RWPE2 (cell line): Measurements from ENCODE around the gene SDK2.
A peak's percentile ranks its signal among the peaks of the same experiment; 100 is the strongest.

Experiments
- ATAC-seq: fragments of 200-7000 bp; cut with Tn5 transposase; 3 replicates; pipeline ENCODE4 v1.9.1; 2021; ENCODE audit warnings: low read depth
- DNase-seq: peaks from one replicate; pipeline ENCODE4 v3.0.0-alpha.2; 2020; ENCODE audit warnings: low spot score
- H3K27ac ChIP-seq: fragments of 450-650 bp; 2 replicates; pipeline ENCODE4 v1.5.1; 2017; ENCODE audit warnings: mild to moderate bottlenecking; ENCODE audit not compliant: poor library complexity, severe bottlenecking
- H3K27me3 ChIP-seq: fragments of 250-450 bp; sonication (Bioruptor Pico); 2 replicates; pipeline ENCODE4 v1.5.1; 2021; ENCODE audit warnings: mild to moderate bottlenecking, moderate library complexity; ENCODE audit not compliant: insufficient read depth, poor library complexity, severe bottlenecking
- H3K36me3 ChIP-seq: fragments of 250-450 bp; sonication (Bioruptor Pico); 2 replicates; pipeline ENCODE4 v1.5.1; 2020; ENCODE audit warnings: low read depth, mild to moderate bottlenecking, moderate library complexity
- H3K4me1 ChIP-seq: fragments of 250-450 bp; sonication (Bioruptor Pico); 2 replicates; pipeline ENCODE4 v1.5.1; 2021; ENCODE audit warnings: mild to moderate bottlenecking, moderate library complexity; ENCODE audit not compliant: insufficient read depth, poor library complexity, severe bottlenecking
- H3K4me3 ChIP-seq: fragments of 250-450 bp; sonication (Bioruptor Pico); 2 replicates; pipeline ENCODE4 v1.5.1; 2021; ENCODE audit warnings: mild to moderate bottlenecking, moderate library complexity; ENCODE audit not compliant: severe bottlenecking
- H3K9me3 ChIP-seq: fragments of 250-450 bp; sonication (Bioruptor Pico); 2 replicates; pipeline ENCODE4 v1.5.1; 2021; ENCODE audit warnings: mild to moderate bottlenecking, moderate library complexity; ENCODE audit not compliant: severe bottlenecking
- CTCF ChIP-seq: fragments of 450-650 bp; IDR thresholded peaks from one replicate; pipeline ENCODE4 v1.5.1; 2017; ENCODE audit warnings: mild to moderate bottlenecking, moderate library complexity; ENCODE audit not compliant: poor library complexity, severe bottlenecking

The SDK2 gene

GRCh38 chr17:73561111-73561510 is 83.1 kb downstream of the SDK2 start:
- no peak for TF ChIP-seq CTCF
- H3K9me3 ChIP-seq, result no peaks in the 10 kb centered on the region
- no peak overlapping the region for H3K27ac ChIP-seq
- no peaks in the 10 kb centered on the region for H3K36me3 ChIP-seq
- no peak for DNase-seq
- H3K4me1 ChIP-seq, result no peaks in the 10 kb centered on the region
- no peak overlapping the region for H3K4me3 ChIP-seq
- ATAC-seq, result no peak
- peaks cover 3% of the 10 kb centered on the region for H3K27me3 ChIP-seq

GRCh38 chr17:73560661-73561060 is 83.6 kb downstream of the SDK2 start:
- Histone ChIP-seq H3K9me3 (no peaks in the 10 kb centered on the region), H3K36me3 (no peaks in the 10 kb centered on the region), H3K4me1 (no peaks in the 10 kb centered on the region), H3K27ac (no peak overlapping the region), H3K4me3 (no peak overlapping the region), H3K27me3 (peaks cover 3% of the 10 kb centered on the region)
- no peak for DNase-seq
- peak; percentile 22 for TF ChIP-seq CTCF
- no peak for ATAC-seq

DNA sequence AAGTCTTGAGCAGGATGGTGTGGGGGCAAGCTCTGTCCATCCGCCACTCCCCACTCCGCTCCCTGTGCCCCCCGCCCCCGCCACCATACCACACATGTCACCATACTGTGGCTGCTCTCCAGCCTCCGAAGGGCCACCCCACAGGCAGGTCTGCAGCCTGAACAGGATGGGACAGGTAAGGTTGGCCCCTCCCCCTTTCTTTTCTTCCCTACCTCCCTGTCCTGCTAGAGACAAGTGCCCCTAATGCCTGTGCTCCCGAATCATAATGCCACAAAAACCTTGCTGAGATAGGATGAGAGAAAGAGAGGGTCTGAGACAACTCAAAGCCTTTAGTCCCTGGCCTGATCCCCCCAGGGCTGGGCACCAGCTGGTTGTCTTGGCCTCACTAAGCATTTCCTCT is 84.7 kb downstream of the SDK2 start:
- Histone ChIP-seq H3K9me3 (no peaks in the 10 kb centered on the region), H3K27ac (no peak overlapping the region), H3K4me1 (no peaks in the 10 kb centered on the region), H3K36me3 (no peaks in the 10 kb centered on the region), H3K4me3 (no peak overlapping the region), H3K27me3 (peaks cover 3% of the 10 kb centered on the region)
- no peak for TF ChIP-seq CTCF
- ATAC-seq, result no peak
- DNase-seq, result peak; percentile 33

DNA sequence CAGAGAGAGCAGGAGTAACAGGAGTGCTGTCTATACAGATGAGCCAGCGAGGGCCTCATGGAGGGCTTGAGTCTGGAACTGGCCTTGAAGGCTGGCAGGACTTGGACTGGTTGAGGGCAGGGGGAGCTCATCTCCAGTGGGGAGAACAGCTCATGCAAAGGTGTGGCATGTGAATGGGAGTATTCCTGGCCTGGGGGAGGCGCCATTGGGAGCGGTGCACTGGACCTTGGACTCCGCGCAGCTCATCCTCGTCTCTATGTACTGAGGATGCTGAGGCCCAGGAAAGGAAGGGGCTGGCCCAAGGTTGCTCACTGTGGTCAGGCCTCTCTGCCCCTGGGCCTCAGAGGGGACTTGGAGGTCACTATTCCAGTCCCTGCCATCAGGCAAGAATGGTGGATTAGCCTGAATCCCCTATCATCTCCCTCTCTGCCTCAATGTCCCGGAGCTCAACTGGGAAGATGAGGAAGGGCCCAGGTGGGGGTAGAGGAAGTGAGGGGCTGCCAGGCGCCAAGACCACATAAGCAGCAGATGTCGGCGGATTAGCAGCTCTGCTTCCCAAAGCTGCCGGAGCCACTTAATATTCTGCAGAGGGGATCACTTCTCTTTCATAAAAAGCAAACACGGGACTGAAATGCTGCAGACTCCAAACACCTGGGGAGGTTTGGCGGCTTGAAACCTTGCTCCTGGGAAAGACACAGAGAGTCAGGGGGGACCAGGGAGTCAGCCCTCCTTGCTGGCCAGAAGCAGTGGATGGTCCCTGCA is 88.9 kb downstream of the SDK2 start:
- Histone ChIP-seq H3K9me3 (no peaks in the 10 kb centered on the region), H3K4me3 (no peak overlapping the region)
- no peak for ATAC-seq

More for the DNA sequence above, 88.9 kb downstream of the SDK2 start:
- peaks cover 3% of the 10 kb centered on the region for H3K27me3 ChIP-seq
- no peaks in the 10 kb centered on the region for H3K4me1 ChIP-seq
- H3K27ac ChIP-seq, result no peak overlapping the region
- TF ChIP-seq CTCF, result no peak
- DNase-seq, result peak; percentile 45
- no peaks in the 10 kb centered on the region for H3K36me3 ChIP-seq
